Nephron progenitor cell (in vitro differentiated cells): ENCODE results near the gene MRPS23.
A peak's percentile ranks its signal among the peaks of the same experiment; 100 is the strongest.

Experiments
- DNase-seq: peaks from one replicate; pipeline ENCODE4 v3.0.0; 2021
- H3K27ac Mint-ChIP-seq: 2 replicates; pipeline ENCODE4 v1.8.0; 2021; ENCODE audit warnings: mild to moderate bottlenecking, moderate library complexity, mixed read lengths
- H3K27me3 Mint-ChIP-seq: 2 replicates; pipeline ENCODE4 v1.8.0; 2021; ENCODE audit warnings: mild to moderate bottlenecking, low read depth, mixed read lengths; ENCODE audit not compliant: poor library complexity
- H3K36me3 Mint-ChIP-seq: 2 replicates; pipeline ENCODE4 v1.8.0; 2021; ENCODE audit warnings: low read depth, mixed read lengths
- H3K4me1 Mint-ChIP-seq: 2 replicates; pipeline ENCODE4 v1.8.0; 2021; ENCODE audit warnings: mixed read lengths
- H3K4me3 Mint-ChIP-seq: 2 replicates; pipeline ENCODE4 v1.8.0; 2021; ENCODE audit warnings: mild to moderate bottlenecking, moderate library complexity, mixed read lengths
- H3K9me3 Mint-ChIP-seq: 2 replicates; pipeline ENCODE4 v1.8.0; 2021; ENCODE audit warnings: mild to moderate bottlenecking, moderate library complexity, mixed read lengths
- CTCF ChIP-seq: fragments of 200-600 bp; sonication (generic); IDR thresholded peaks from 2 replicates; pipeline ENCODE4 v1.5.0; 2021; ENCODE audit warnings: antibody characterized with exemption

The MRPS23 gene

GRCh38 chr17:57859601-57860413 lies 10.0 kb upstream of the MRPS23 start:
- Mint-ChIP-seq H3K27me3 (peaks cover 14% of the 10 kb centered on the region), H3K9me3 (no peaks in the 10 kb centered on the region), H3K36me3 (peaks cover 6% of the 10 kb centered on the region), H3K4me3 (no peak overlapping the region), H3K4me1 (peaks cover 62% of the 10 kb centered on the region), H3K27ac (no peak overlapping the region)
- no peak for DNase-seq
- TF ChIP-seq CTCF: no peak

- no peak for DNase-seq
- peaks cover 54% of the 10 kb centered on the region for H3K4me1 Mint-ChIP-seq
- H3K27ac Mint-ChIP-seq: no peak overlapping the region
- no peaks in the 10 kb centered on the region for H3K9me3 Mint-ChIP-seq
- H3K27me3 Mint-ChIP-seq: peaks cover 11% of the 10 kb centered on the region
- no peak overlapping the region for H3K4me3 Mint-ChIP-seq
- no peaks in the 10 kb centered on the region for H3K36me3 Mint-ChIP-seq
- no peak for TF ChIP-seq CTCF
Observed at GRCh38 chr17:57858838-57859237, 9.0 kb upstream of the MRPS23 start.

- H3K27me3 Mint-ChIP-seq: peaks cover 8% of the 10 kb centered on the region
- H3K36me3 Mint-ChIP-seq: no peaks in the 10 kb centered on the region
- TF ChIP-seq CTCF: no peak
- no peak overlapping the region for H3K27ac Mint-ChIP-seq
- no peaks in the 10 kb centered on the region for H3K9me3 Mint-ChIP-seq
- no peak overlapping the region for H3K4me3 Mint-ChIP-seq
- no peak for DNase-seq
- H3K4me1 Mint-ChIP-seq: peaks cover 37% of the 10 kb centered on the region
Observed at GRCh38 chr17:57856792-57857620, 7.2 kb upstream of the MRPS23 start.

- Mint-ChIP-seq H3K27ac (no peak overlapping the region), H3K9me3 (no peaks in the 10 kb centered on the region), H3K27me3 (peaks cover 5% of the 10 kb centered on the region), H3K4me1 (peaks cover 41% of the 10 kb centered on the region), H3K4me3 (no peak overlapping the region), H3K36me3 (no peaks in the 10 kb centered on the region)
- TF ChIP-seq CTCF: no peak
- no peak for DNase-seq
Observed at GRCh38 chr17:57855391-57856035, 5.7 kb upstream of the MRPS23 start.

GRCh38 chr17:57853695-57854094 lies 3.9 kb upstream of the MRPS23 start:
- no peak for TF ChIP-seq CTCF
- no peak overlapping the region for H3K4me3 Mint-ChIP-seq
- peaks cover 4% of the 10 kb centered on the region for H3K36me3 Mint-ChIP-seq
- peaks cover 45% of the 10 kb centered on the region for H3K4me1 Mint-ChIP-seq
- DNase-seq: no peak
- H3K27ac Mint-ChIP-seq: peak overlapping the region; percentile 14
- no peaks in the 10 kb centered on the region for H3K9me3 Mint-ChIP-seq
- H3K27me3 Mint-ChIP-seq: peaks cover 5% of the 10 kb centered on the region
